A673 (cell line): ENCODE measurements around the gene LRRC4C. TPM values are rescaled to one million over a fixed set of nuclear protein-coding genes. Genes with fewer than 3 reads are reported as not detected.

Source experiments
- BruUV-seq: library from RNA; stranded (reverse); fragments of 400-500 nt; replicated peaks from 2 replicates; lab custom pipeline; 2021; lab: Mats Ljungman, UMichigan
- CTCF ChIA-PET: fragments of 300-600 bp; sonication (Branson Sonifier 250); formaldehyde crosslinking; loops from one replicate; lab custom pipeline; 2022; ENCODE audit warnings: antibody characterized with exemption; lab: Charles Lee
- POLR2A ChIA-PET: fragments of 300-600 bp; sonication (Branson Sonifier 250); formaldehyde crosslinking; loops from one replicate; lab custom pipeline; 2022; ENCODE audit warnings: antibody characterized with exemption; ENCODE audit not compliant: low non-redundant PET; lab: Charles Lee
- DNase-seq: peaks from one replicate; pipeline ENCODE4 v3.0.0-alpha.2; 2015; ENCODE audit warnings: low spot score
- H3K27ac ChIP-seq: fragments of 200-600 bp; sonication (generic); 2 replicates; pipeline ENCODE4 v1.5.1; 2016; ENCODE audit warnings: mixed run types, low read depth, mild to moderate bottlenecking, mixed read lengths, antibody characterized with exemption, low read length; ENCODE audit not compliant: poor library complexity, severe bottlenecking
- H3K27me3 ChIP-seq: fragments of 200-600 bp; sonication (generic); replicated peaks from 2 replicates; pipeline ENCODE4 v1.6.1; 2017; ENCODE audit warnings: mixed run types, low read depth, mild to moderate bottlenecking, mixed read lengths, antibody characterized with exemption, low read length; ENCODE audit not compliant: insufficient read depth, poor library complexity
- H3K36me3 ChIP-seq: fragments of 200-600 bp; sonication (generic); 2 replicates; pipeline ENCODE4 v1.6.1; 2016; ENCODE audit warnings: mixed run types, mild to moderate bottlenecking, mixed read lengths, antibody characterized with exemption, low read length; ENCODE audit not compliant: insufficient read depth, poor library complexity, severe bottlenecking
- H3K4me1 ChIP-seq: fragments of 200-600 bp; sonication (generic); 2 replicates; pipeline ENCODE4 v1.6.1; 2017; ENCODE audit warnings: mixed run types, mild to moderate bottlenecking, mixed read lengths, antibody characterized with exemption, low read length; ENCODE audit not compliant: insufficient read depth, poor library complexity, severe bottlenecking
- H3K4me3 ChIP-seq: fragments of 200-600 bp; sonication (generic); 2 replicates; pipeline ENCODE4 v1.5.1; 2016; ENCODE audit warnings: low read depth, mixed run types, mild to moderate bottlenecking, mixed read lengths, low read length; ENCODE audit not compliant: poor library complexity, severe bottlenecking
- H3K9me3 ChIP-seq: fragments of 200-600 bp; sonication (generic); 2 replicates; pipeline ENCODE4 v1.6.1; 2016; ENCODE audit warnings: mixed run types, low read depth, mild to moderate bottlenecking, mixed read lengths, antibody characterized with exemption, low read length; ENCODE audit not compliant: poor library complexity, severe bottlenecking
- EZH2 ChIP-seq: fragments of 200-600 bp; sonication (generic); IDR thresholded peaks from 2 replicates; pipeline ENCODE4 v1.6.1; 2017; ENCODE audit warnings: borderline replicate concordance, low read depth, mild to moderate bottlenecking, mixed read lengths, antibody characterized with exemption, low read length; ENCODE audit not compliant: poor library complexity, severe bottlenecking
- intact Hi-C: fragments of 100-400 bp; cut with micrococcal nuclease; formaldehyde crosslinking; loops from one replicate; pipeline ENCODE4 v1.10.0; 2022; ENCODE audit not compliant: unreplicated experiment
- total RNA-seq: library from RNA; stranded (reverse); gene quantifications from 2 replicates; pipeline ENCODE4 v1.2.3, GENCODE V29; 2021
- TF ChIP-seq, protein P1 (sequence below): fragments of 300-800, 200-600 bp; sonication (generic); conservative IDR thresholded peaks from 2 replicates; pipeline ENCODE4 v1.5.1; 2017; ENCODE audit warnings: low read depth, mild to moderate bottlenecking, antibody characterized with exemption, low read length, moderate library complexity, mixed read lengths

The LRRC4C gene
- total RNA-seq, 1 experiment from 2014 or later, result 38.3 TPM

DNA sequence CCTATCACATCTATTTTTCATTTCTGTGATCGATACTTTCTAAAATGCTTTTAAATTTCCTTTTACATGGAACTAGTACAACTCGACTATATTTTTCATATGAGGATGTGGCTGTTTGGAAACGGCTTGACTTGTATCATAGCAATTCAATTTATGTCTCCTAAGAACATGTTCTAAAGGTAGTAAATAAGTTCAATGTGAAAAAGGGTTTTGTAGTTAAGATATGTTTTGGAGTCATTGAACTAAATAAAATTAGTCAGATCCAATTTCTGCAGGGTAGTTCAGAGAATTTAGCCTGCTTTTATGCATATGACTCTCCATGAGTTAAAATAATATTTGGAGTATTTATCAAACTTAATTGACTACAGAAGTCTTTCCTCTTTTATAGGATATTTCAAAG is 1121.4 kb downstream of the LRRC4C start:
- H3K36me3 ChIP-seq, result no peaks in the 10 kb centered on the region
- peaks cover 22% of the 10 kb centered on the region for H3K4me1 ChIP-seq
- H3K27ac ChIP-seq, result no peak overlapping the region
- BruUV-seq, result no TSS peak
- POLR2A ChIA-PET, result no interaction called here
- TF ChIP-seq EZH2, result no peak
- TF ChIP-seq, protein P1, sequence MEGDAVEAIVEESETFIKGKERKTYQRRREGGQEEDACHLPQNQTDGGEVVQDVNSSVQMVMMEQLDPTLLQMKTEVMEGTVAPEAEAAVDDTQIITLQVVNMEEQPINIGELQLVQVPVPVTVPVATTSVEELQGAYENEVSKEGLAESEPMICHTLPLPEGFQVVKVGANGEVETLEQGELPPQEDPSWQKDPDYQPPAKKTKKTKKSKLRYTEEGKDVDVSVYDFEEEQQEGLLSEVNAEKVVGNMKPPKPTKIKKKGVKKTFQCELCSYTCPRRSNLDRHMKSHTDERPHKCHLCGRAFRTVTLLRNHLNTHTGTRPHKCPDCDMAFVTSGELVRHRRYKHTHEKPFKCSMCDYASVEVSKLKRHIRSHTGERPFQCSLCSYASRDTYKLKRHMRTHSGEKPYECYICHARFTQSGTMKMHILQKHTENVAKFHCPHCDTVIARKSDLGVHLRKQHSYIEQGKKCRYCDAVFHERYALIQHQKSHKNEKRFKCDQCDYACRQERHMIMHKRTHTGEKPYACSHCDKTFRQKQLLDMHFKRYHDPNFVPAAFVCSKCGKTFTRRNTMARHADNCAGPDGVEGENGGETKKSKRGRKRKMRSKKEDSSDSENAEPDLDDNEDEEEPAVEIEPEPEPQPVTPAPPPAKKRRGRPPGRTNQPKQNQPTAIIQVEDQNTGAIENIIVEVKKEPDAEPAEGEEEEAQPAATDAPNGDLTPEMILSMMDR, result no peak
- H3K27me3 ChIP-seq, result no peaks in the 10 kb centered on the region
- CTCF ChIA-PET, result no interaction called here
- H3K4me3 ChIP-seq, result no peak overlapping the region
- no peaks in the 10 kb centered on the region for H3K9me3 ChIP-seq
- intact Hi-C loops, result no loop called here
- DNase-seq, result no peak

DNA sequence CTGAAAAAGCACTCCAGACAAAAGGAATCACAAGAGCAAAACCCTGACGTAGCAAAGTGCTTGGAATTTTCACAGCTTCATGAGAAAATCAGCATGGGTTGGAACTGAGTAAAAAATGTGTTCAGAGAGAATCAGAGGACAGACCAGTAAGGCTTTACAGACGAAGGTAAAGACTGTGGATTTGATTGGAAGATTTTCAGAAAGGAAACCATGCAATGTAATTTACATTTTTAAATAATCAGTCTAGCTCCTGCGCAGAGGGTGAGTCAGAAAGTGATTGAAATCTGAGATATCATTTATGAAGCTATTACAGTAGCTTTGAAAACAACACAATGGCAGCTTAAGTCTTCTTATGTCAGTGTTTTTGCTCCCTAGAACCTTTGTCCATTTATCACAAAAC is 1122.3 kb downstream of the LRRC4C start:
- peak overlapping the region; percentile 52 for H3K27ac ChIP-seq
- BruUV-seq, result no TSS peak
- TF ChIP-seq, protein P1, result no peak
- no peak for TF ChIP-seq EZH2
- CTCF ChIA-PET, result interaction anchor here (1.2 kb wide), 1 partner anchor 43 kb away, joined by 4 read pairs; no protein-coding TSS in a partner anchor
- DNase-seq, result peak; percentile 71
- intact Hi-C loops, result no loop called here
- H3K4me3 ChIP-seq, result no peak overlapping the region
- H3K27me3 ChIP-seq, result no peaks in the 10 kb centered on the region
- no peaks in the 10 kb centered on the region for H3K9me3 ChIP-seq
- POLR2A ChIA-PET, result no interaction called here
- no peaks in the 10 kb centered on the region for H3K36me3 ChIP-seq
- peaks cover 22% of the 10 kb centered on the region for H3K4me1 ChIP-seq

DNA sequence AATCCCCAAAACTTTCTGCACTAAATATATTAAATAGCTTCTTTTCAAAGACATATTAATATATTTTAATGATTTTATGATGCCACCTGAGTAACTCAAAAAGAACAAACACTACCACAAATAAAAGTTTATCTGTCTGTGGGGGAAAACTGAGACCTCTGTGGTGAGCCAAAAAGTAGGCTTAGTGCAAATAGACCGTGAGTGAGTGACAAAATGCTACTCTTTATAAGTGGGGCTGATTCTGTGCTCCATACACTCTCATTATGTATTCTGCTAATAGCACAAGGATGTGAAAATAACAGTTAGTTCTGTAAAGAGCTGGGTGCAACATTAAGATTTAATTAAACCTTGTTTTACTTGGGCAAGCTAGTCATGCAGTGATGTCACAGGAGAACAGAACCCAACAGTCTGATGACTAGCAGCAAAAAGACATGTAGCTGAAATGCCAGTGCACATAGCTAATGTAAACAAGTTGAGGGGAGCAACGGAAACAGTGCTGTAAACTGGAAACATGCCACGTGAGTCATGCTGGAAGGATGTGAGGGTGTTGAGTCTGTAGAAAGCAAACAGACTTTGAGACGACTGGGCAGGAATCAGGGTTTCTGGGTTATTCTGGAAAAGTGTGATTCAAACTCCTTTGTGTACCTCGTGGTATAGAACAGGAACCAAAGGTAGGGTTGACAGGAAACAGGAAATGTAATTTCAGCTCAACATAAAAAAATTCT is 1130.4 kb downstream of the LRRC4C start:
- no peaks in the 10 kb centered on the region for H3K27me3 ChIP-seq
- ChIA-PET CTCF (interaction anchor here (0.6 kb wide), 1 partner anchor 288 kb away, joined by 3 read pairs; no protein-coding TSS in a partner anchor), POLR2A (no interaction called here)
- peak overlapping the region; percentile 1 for H3K4me3 ChIP-seq
- H3K4me1 ChIP-seq, result peaks cover 11% of the 10 kb centered on the region
- TF ChIP-seq, protein P1, result no peak
- TF ChIP-seq EZH2, result no peak
- peak overlapping the region; percentile 7 for H3K27ac ChIP-seq
- DNase-seq, result peak; percentile 99
- intact Hi-C loops, result no loop called here
- no peaks in the 10 kb centered on the region for H3K36me3 ChIP-seq
- H3K9me3 ChIP-seq, result no peaks in the 10 kb centered on the region
- no TSS peak for BruUV-seq
